IPS-NIHi7 (cell line): Measurements from ENCODE around the gene STBD1.
A peak's percentile ranks its signal among the peaks of the same experiment; 100 is the strongest.
"Not testable (repeated sequence)": the region's sequence is repeated elsewhere in the genome, so short reads cannot be mapped to it uniquely, and the experiment has no call there.

Experiments
- DNase-seq: peaks from one replicate; pipeline ENCODE4 v3.0.0; 2012; ENCODE audit warnings: mixed read lengths; ENCODE audit errors: extremely low spot score

The STBD1 gene

GRCh38 chr4:76283900-76284299, 22.6 kb upstream of the STBD1 start:
- DNase-seq, result no peak

- DNase-seq, result not testable (repeated sequence)
These were observed 18.7 kb upstream of the STBD1 start for GRCh38 chr4:76287811-76288210.

GRCh38 chr4:76292730-76293129, 13.8 kb upstream of the STBD1 start:
- DNase-seq, result no peak

GRCh38 chr4:76293772-76294171, 12.8 kb upstream of the STBD1 start:
- DNase-seq, result no peak

- no peak for DNase-seq
These were observed 10.2 kb upstream of the STBD1 start for GRCh38 chr4:76296286-76296820.

GRCh38 chr4:76298227-76298626, 8.3 kb upstream of the STBD1 start:
- no peak for DNase-seq

- no peak for DNase-seq
These were observed 6.5 kb upstream of the STBD1 start for GRCh38 chr4:76300012-76300411.

GRCh38 chr4:76301068-76301774, 5.3 kb upstream of the STBD1 start:
- DNase-seq, result no peak

- no peak for DNase-seq
These were observed 4.8 kb upstream of the STBD1 start for GRCh38 chr4:76301775-76302162.

- DNase-seq, result no peak
These were observed 3.6 kb upstream of the STBD1 start for GRCh38 chr4:76302826-76303438.

GRCh38 chr4:76305033-76305687, 1.4 kb upstream of the STBD1 start:
- no peak for DNase-seq

- DNase-seq, result peak; percentile 84
These were observed 538 bp downstream of the STBD1 start for GRCh38 chr4:76306882-76307659.

- DNase-seq, result no peak
These were observed 1.1 kb downstream of the STBD1 start for GRCh38 chr4:76307660-76308014.

GRCh38 chr4:76308548-76308947, 2.0 kb downstream of the STBD1 start:
- no peak for DNase-seq

- no peak for DNase-seq
These were observed 3.5 kb downstream of the STBD1 start for GRCh38 chr4:76309939-76310550.

- no peak for DNase-seq
These were observed 4.2 kb downstream of the STBD1 start for GRCh38 chr4:76310683-76311082.

- DNase-seq, result no peak
These were observed 5.4 kb downstream of the STBD1 start for GRCh38 chr4:76311896-76312331.

GRCh38 chr4:76312457-76312856, 5.9 kb downstream of the STBD1 start:
- DNase-seq, result no peak

GRCh38 chr4:76313547-76313946, 7.0 kb downstream of the STBD1 start:
- DNase-seq, result no peak

GRCh38 chr4:76315267-76315918, 8.9 kb downstream of the STBD1 start:
- DNase-seq, result no peak

GRCh38 chr4:76316131-76316530, 9.6 kb downstream of the STBD1 start:
- DNase-seq, result no peak
